Measurements from ENCODE around the gene FPR3. TPM values are rescaled to one million over a fixed set of nuclear protein-coding genes. Genes with fewer than 3 reads are reported as not detected.

FPR3 gene
- polyA plus RNA-seq, 1 of the 3 experiments (the other 2 are of a cell fraction) = 0.02 TPM

DNA sequence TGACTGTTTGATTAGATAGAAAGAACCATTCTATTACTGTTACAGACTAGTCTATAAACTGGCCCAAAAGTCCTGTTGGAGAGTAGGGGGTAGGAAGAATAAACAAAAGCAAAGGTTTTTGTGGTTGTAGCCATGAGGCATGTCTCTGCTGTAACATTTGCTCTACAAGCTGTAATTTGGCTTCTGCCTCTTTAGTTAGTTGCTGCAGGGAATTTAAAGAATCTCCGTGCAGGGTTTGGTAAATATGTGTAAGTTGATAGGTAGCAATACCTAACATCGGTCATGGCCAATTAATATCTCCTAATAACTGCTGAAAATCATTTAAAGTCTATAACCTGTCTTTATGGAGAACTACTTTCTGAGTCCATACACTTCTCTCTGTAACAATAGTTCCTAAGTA lies 13.0 kb downstream of the FPR3 start (continued):
- TF ChIP-seq, protein P1, sequence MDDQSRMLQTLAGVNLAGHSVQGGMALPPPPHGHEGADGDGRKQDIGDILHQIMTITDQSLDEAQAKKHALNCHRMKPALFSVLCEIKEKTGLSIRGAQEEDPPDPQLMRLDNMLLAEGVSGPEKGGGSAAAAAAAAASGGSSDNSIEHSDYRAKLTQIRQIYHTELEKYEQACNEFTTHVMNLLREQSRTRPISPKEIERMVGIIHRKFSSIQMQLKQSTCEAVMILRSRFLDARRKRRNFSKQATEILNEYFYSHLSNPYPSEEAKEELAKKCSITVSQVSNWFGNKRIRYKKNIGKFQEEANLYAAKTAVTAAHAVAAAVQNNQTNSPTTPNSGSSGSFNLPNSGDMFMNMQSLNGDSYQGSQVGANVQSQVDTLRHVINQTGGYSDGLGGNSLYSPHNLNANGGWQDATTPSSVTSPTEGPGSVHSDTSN (IDR thresholded peaks at IDR 0.05) = no peak

DNA sequence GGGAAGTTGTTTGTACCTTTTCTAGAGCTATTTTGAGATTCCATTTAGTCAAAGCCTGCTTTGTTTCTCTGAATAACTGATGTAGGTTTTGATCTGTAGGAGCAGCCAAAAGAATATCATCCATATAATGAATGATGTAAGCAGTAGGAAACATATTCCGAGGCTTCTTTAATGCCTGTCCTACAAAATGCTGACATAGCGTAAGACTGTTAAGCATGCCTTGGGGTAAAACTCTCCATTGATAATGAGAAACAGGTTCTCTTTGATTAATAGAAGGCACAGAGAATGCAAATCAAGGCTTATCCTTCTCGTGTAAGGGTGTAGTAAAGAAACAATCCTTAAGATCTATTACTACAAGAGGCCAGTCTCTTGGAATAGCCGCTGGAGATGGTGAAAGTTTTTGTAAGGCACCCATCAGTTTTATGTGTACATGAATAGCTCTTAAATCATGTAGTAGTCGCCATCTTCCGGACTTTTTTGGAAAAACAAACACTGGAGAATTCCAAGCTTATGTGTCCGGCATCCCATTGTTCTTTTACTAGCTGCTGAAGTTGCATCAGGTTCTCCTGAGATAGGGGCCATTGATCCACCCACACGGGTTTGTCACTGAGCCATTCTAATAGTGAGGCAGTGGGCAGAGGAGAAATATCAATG lies 13.5 kb downstream of the FPR3 start:
- peak overlapping the region; percentile 29; the same call in 1 of the 2 replicates for H3K9ac ChIP-seq
- peak; percentile 7 for DNase-seq
- H3K27ac ChIP-seq (ENCODE audit: low read depth in 2 of 2, low read length in 1 of 2) = peak overlapping the region in 1 of 2 experiments; percentile 57; a peak in 2 of 4 replicates
- TF ChIP-seq RCOR1 (IDR thresholded peaks at IDR 0.05; ENCODE audit: low read length) (no peak), RAD21 (IDR thresholded peaks at IDR 0.05; ENCODE audit: low read length) (peak; percentile 45), POLR2AphosphoS5 (IDR thresholded peaks at IDR 0.05; ENCODE audit: low read depth, low read length) (no peak)
- TF ChIP-seq, protein P2, sequence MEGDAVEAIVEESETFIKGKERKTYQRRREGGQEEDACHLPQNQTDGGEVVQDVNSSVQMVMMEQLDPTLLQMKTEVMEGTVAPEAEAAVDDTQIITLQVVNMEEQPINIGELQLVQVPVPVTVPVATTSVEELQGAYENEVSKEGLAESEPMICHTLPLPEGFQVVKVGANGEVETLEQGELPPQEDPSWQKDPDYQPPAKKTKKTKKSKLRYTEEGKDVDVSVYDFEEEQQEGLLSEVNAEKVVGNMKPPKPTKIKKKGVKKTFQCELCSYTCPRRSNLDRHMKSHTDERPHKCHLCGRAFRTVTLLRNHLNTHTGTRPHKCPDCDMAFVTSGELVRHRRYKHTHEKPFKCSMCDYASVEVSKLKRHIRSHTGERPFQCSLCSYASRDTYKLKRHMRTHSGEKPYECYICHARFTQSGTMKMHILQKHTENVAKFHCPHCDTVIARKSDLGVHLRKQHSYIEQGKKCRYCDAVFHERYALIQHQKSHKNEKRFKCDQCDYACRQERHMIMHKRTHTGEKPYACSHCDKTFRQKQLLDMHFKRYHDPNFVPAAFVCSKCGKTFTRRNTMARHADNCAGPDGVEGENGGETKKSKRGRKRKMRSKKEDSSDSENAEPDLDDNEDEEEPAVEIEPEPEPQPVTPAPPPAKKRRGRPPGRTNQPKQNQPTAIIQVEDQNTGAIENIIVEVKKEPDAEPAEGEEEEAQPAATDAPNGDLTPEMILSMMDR (IDR thresholded peaks at IDR 0.05) = peak; percentile 58
- TF ChIP-seq, protein P3, sequence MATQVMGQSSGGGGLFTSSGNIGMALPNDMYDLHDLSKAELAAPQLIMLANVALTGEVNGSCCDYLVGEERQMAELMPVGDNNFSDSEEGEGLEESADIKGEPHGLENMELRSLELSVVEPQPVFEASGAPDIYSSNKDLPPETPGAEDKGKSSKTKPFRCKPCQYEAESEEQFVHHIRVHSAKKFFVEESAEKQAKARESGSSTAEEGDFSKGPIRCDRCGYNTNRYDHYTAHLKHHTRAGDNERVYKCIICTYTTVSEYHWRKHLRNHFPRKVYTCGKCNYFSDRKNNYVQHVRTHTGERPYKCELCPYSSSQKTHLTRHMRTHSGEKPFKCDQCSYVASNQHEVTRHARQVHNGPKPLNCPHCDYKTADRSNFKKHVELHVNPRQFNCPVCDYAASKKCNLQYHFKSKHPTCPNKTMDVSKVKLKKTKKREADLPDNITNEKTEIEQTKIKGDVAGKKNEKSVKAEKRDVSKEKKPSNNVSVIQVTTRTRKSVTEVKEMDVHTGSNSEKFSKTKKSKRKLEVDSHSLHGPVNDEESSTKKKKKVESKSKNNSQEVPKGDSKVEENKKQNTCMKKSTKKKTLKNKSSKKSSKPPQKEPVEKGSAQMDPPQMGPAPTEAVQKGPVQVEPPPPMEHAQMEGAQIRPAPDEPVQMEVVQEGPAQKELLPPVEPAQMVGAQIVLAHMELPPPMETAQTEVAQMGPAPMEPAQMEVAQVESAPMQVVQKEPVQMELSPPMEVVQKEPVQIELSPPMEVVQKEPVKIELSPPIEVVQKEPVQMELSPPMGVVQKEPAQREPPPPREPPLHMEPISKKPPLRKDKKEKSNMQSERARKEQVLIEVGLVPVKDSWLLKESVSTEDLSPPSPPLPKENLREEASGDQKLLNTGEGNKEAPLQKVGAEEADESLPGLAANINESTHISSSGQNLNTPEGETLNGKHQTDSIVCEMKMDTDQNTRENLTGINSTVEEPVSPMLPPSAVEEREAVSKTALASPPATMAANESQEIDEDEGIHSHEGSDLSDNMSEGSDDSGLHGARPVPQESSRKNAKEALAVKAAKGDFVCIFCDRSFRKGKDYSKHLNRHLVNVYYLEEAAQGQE (IDR thresholded peaks at IDR 0.05; ENCODE audit: low read depth, low read length) = no peak
- ChIA-PET CTCF (interaction anchor here (0.8 to 2.9 kb wide), 7 partner anchors 8 to 130 kb away, joined by 3 to 11 read pairs (median 5); no protein-coding TSS in a partner anchor), POLR2A (no interaction called here)
- H2AFZ ChIP-seq (ENCODE audit: low read depth) = peak overlapping the region; percentile 19; the same call in 1 of the 2 replicates
- no peaks in the 10 kb centered on the region for H4K20me1 ChIP-seq (ENCODE audit: insufficient read depth)
- 20% methylated on average over 8 of the region's 8 CpGs for WGBS (ENCODE audit: low lambda C conversion rate)
- no peaks in the 10 kb centered on the region for H3K36me3 ChIP-seq (replicated peaks in 1 of 2; ENCODE audit: control insufficient read depth in 1 of 2, insufficient read depth in 2 of 2, low read length in 1 of 2)
- peak overlapping the region; percentile 12; the same call in 1 of the 2 replicates for H3K4me2 ChIP-seq
- H3K9me2 ChIP-seq = no peaks in the 10 kb centered on the region
- no peak overlapping the region for H3K4me3 ChIP-seq (ENCODE audit: low read depth in 2 of 2, low read length in 1 of 2)
- no peaks in the 10 kb centered on the region for H3K79me2 ChIP-seq (ENCODE audit: insufficient read depth)
- H3K9me3 ChIP-seq = no peaks in the 10 kb centered on the region
- H3F3A ChIP-seq (replicated peaks; ENCODE audit: insufficient read depth) = peaks cover 28% of the 10 kb centered on the region
- no peaks in the 10 kb centered on the region for H3K27me3 ChIP-seq (ENCODE audit: insufficient read depth)
- H3K4me1 ChIP-seq (ENCODE audit: control insufficient read depth in 1 of 2, insufficient read depth in 2 of 2, low read depth in 1 of 2, low read length in 1 of 2) = peaks cover 0 to 39% of the 10 kb centered on the region in 2 experiments; a peak in 2 of 4 replicates

Data from SK-N-SH (cell line).